ENCODE measurements around the gene C1QTNF3.
"Not testable (repeated sequence)": the region's sequence is repeated elsewhere in the genome, so short reads cannot be mapped to it uniquely, and the experiment has no call there.

The C1QTNF3 gene

GRCh38 chr5:34047774-34048572 lies 5.0 kb upstream of the C1QTNF3 start:
- DNase-seq = no peak

GRCh38 chr5:34047143-34047542 lies 4.1 kb upstream of the C1QTNF3 start:
- DNase-seq = no peak

GRCh38 chr5:34045996-34046395 lies 3.0 kb upstream of the C1QTNF3 start:
- no peak for DNase-seq

GRCh38 chr5:34045023-34045422 lies 2.0 kb upstream of the C1QTNF3 start:
- DNase-seq = no peak

GRCh38 chr5:34042321-34042720 lies 692 bp downstream of the C1QTNF3 start:
- no peak for DNase-seq

- no peak for DNase-seq
Observed at GRCh38 chr5:34041247-34041972, 1.6 kb downstream of the C1QTNF3 start.

GRCh38 chr5:34040472-34040871 lies 2.5 kb downstream of the C1QTNF3 start:
- no peak for DNase-seq

- no peak for DNase-seq
Observed at GRCh38 chr5:34039398-34040157, 3.4 kb downstream of the C1QTNF3 start.

GRCh38 chr5:34038838-34039237 lies 4.2 kb downstream of the C1QTNF3 start:
- no peak for DNase-seq

- DNase-seq = no peak
Observed at GRCh38 chr5:34038390-34038789, 4.6 kb downstream of the C1QTNF3 start.

GRCh38 chr5:34037726-34038125 lies 5.3 kb downstream of the C1QTNF3 start:
- no peak for DNase-seq

- DNase-seq = no peak
Observed at GRCh38 chr5:34035756-34036155, 7.3 kb downstream of the C1QTNF3 start.

GRCh38 chr5:34034534-34035327 lies 8.3 kb downstream of the C1QTNF3 start:
- no peak for DNase-seq

GRCh38 chr5:34031966-34032365 lies 11.0 kb downstream of the C1QTNF3 start:
- no peak for DNase-seq

GRCh38 chr5:34031117-34031516 lies 11.9 kb downstream of the C1QTNF3 start:
- DNase-seq = no peak

- not testable (repeated sequence) for DNase-seq
Observed at GRCh38 chr5:34030585-34030984, 12.4 kb downstream of the C1QTNF3 start.

GRCh38 chr5:34030048-34030447 lies 13.0 kb downstream of the C1QTNF3 start:
- no peak for DNase-seq

GRCh38 chr5:34028349-34028748 lies 14.7 kb downstream of the C1QTNF3 start:
- no peak for DNase-seq

GRCh38 chr5:34026089-34026761 lies 16.8 kb downstream of the C1QTNF3 start:
- DNase-seq = no peak

GRCh38 chr5:34022121-34022705 lies 20.8 kb downstream of the C1QTNF3 start:
- DNase-seq = no peak

- no peak for DNase-seq
Observed at GRCh38 chr5:34021334-34021733, 21.7 kb downstream of the C1QTNF3 start.

- DNase-seq = no peak
Observed at GRCh38 chr5:34020726-34021125, 22.3 kb downstream of the C1QTNF3 start.

Data from NCI-H1417 treated with DMSO at 0.1 percent for 48 hours (cell line).